GM12801 (cell line): Measurements from ENCODE around the gene EFNA4.

Experiments used
- CTCF ChIP-seq: IDR thresholded peaks from one replicate; pipeline ENCODE4 v1.5.1; 2011; ENCODE audit warnings: control low read depth; ENCODE audit not compliant: insufficient read length; ENCODE audit errors: extremely low read depth

Gene EFNA4

GRCh38 chr1:155073377-155074242, 10.1 kb downstream of the EFNA4 start:
- TF ChIP-seq CTCF: no peak

GRCh38 chr1:155075535-155075934, 12.0 kb downstream of the EFNA4 start:
- TF ChIP-seq CTCF: no peak

- no peak for TF ChIP-seq CTCF
These were observed 12.8 kb downstream of the EFNA4 start for GRCh38 chr1:155076371-155076770.

GRCh38 chr1:155077346-155077745, 13.8 kb downstream of the EFNA4 start:
- TF ChIP-seq CTCF: no peak

GRCh38 chr1:155077758-155078445, 14.4 kb downstream of the EFNA4 start:
- no peak for TF ChIP-seq CTCF

GRCh38 chr1:155078469-155079209, 15.1 kb downstream of the EFNA4 start, which contains the start of gene EFNA3:
Gene EFNA3, plus strand, starts transcription at chr1:155078837. Its CDS starts 105 bp downstream, at chr1:155078942.
- TF ChIP-seq CTCF: no peak

GRCh38 chr1:155079210-155079486, 15.6 kb downstream of the EFNA4 start:
- TF ChIP-seq CTCF: no peak
